Osteocyte (in vitro differentiated cells): ENCODE measurements around the gene OR51Q1. TPM values are rescaled to one million over a fixed set of nuclear protein-coding genes. Genes with fewer than 3 reads are reported as not detected.

Source experiments
- DNase-seq: peaks from one replicate; pipeline ENCODE4 v3.0.0; 2021; ENCODE audit warnings: mixed read lengths; ENCODE audit not compliant: unreplicated experiment; ENCODE audit errors: extremely low spot score
- H3K27ac Mint-ChIP-seq: one replicate; pipeline ENCODE4 v1.8.0; 2021; ENCODE audit warnings: mild to moderate bottlenecking, mixed read lengths; ENCODE audit not compliant: unreplicated experiment
- H3K27me3 Mint-ChIP-seq: one replicate; pipeline ENCODE4 v1.8.0; 2021; ENCODE audit warnings: mixed read lengths; ENCODE audit not compliant: unreplicated experiment
- H3K36me3 Mint-ChIP-seq: one replicate; pipeline ENCODE4 v1.8.0; 2021; ENCODE audit warnings: mixed read lengths; ENCODE audit not compliant: unreplicated experiment
- H3K4me1 Mint-ChIP-seq: one replicate; pipeline ENCODE4 v1.8.0; 2021; ENCODE audit warnings: mixed read lengths; ENCODE audit not compliant: unreplicated experiment
- H3K4me3 Mint-ChIP-seq: one replicate; pipeline ENCODE4 v1.8.0; 2021; ENCODE audit warnings: mild to moderate bottlenecking, moderate library complexity, mixed read lengths; ENCODE audit not compliant: unreplicated experiment
- H3K9me3 Mint-ChIP-seq: one replicate; pipeline ENCODE4 v1.8.0; 2021; ENCODE audit warnings: mixed read lengths; ENCODE audit not compliant: unreplicated experiment
- long read RNA-seq: library from polyadenylated mRNA; unstranded; transcript quantifications from one replicate; pipeline ENCODE4 v2.0.0, GENCODE V29; 2021
- total RNA-seq: library from RNA; stranded (reverse); gene quantifications from 2 replicates; pipeline ENCODE4 v1.2.1, GENCODE V29; 2021
- TF ChIP-seq, protein P1 (sequence below): fragments of 200-600 bp; sonication (generic); IDR thresholded peaks from 2 replicates; pipeline ENCODE4 v1.5.0; 2021; ENCODE audit warnings: antibody characterized with exemption, mild to moderate bottlenecking, moderate library complexity

Gene OR51Q1, protein sequence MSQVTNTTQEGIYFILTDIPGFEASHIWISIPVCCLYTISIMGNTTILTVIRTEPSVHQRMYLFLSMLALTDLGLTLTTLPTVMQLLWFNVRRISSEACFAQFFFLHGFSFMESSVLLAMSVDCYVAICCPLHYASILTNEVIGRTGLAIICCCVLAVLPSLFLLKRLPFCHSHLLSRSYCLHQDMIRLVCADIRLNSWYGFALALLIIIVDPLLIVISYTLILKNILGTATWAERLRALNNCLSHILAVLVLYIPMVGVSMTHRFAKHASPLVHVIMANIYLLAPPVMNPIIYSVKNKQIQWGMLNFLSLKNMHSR
- not detected in 2 replicates for total RNA-seq
- long read RNA-seq, result 0 reads

- no peaks in the 10 kb centered on the region for H3K27me3 Mint-ChIP-seq
- TF ChIP-seq, protein P1, sequence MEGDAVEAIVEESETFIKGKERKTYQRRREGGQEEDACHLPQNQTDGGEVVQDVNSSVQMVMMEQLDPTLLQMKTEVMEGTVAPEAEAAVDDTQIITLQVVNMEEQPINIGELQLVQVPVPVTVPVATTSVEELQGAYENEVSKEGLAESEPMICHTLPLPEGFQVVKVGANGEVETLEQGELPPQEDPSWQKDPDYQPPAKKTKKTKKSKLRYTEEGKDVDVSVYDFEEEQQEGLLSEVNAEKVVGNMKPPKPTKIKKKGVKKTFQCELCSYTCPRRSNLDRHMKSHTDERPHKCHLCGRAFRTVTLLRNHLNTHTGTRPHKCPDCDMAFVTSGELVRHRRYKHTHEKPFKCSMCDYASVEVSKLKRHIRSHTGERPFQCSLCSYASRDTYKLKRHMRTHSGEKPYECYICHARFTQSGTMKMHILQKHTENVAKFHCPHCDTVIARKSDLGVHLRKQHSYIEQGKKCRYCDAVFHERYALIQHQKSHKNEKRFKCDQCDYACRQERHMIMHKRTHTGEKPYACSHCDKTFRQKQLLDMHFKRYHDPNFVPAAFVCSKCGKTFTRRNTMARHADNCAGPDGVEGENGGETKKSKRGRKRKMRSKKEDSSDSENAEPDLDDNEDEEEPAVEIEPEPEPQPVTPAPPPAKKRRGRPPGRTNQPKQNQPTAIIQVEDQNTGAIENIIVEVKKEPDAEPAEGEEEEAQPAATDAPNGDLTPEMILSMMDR, result no peak
- no peaks in the 10 kb centered on the region for H3K36me3 Mint-ChIP-seq
These were observed at the start of gene OR51Q1 for GRCh38 chr11:5421811-5422210. OR51Q1 (plus strand) TSS chr11:5422111; CDS start chr11:5422201, 90 bp downstream.

DNA sequence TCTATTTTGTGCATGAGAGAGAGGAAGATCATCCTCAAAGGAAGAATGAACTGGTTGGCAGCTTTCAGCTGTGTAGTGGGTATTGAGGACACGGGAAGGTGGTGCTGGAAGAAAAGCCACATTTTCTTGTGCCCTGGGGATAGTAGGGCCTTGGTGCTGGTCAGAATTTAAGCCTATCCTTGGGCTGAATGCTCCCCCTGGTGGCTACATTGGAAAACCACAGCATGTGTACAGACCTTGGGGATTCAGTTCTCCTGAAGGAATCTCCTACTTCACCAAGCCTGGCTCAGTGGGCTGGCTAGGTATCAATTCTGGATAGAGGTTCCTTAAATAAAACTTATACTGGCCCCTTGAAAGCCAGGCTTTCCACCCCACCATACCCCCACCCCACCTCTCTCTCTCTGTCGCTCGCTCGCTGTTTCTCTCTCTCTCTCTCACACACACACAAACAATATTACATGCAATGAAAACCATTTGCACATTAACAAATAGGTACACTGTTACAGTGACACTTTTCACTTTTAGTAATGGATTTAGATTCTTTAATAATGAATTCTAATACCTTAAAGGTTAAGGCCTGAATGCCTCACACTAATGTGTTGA lies 41.1 kb upstream of the OR51Q1 start:
- H3K4me1 Mint-ChIP-seq, result no peaks in the 10 kb centered on the region
- no peak overlapping the region for H3K27ac Mint-ChIP-seq
- H3K4me3 Mint-ChIP-seq, result no peak overlapping the region
- no peak for DNase-seq
- H3K27me3 Mint-ChIP-seq, result peaks cover 17% of the 10 kb centered on the region
- H3K9me3 Mint-ChIP-seq, result no peaks in the 10 kb centered on the region
- H3K36me3 Mint-ChIP-seq, result no peaks in the 10 kb centered on the region
- TF ChIP-seq, protein P1, result peak; percentile 85

More at GRCh38 chr11:5421811-5422210, at the start of gene OR51Q1:
- no peak for DNase-seq
- Mint-ChIP-seq H3K9me3 (no peaks in the 10 kb centered on the region), H3K4me1 (no peaks in the 10 kb centered on the region), H3K4me3 (no peak within 1 kb of the TSS), H3K27ac (no peak within 1 kb of the TSS)

- TF ChIP-seq, protein P1, result no peak
- peaks cover 17% of the 10 kb centered on the region for H3K27me3 Mint-ChIP-seq
- no peaks in the 10 kb centered on the region for H3K9me3 Mint-ChIP-seq
- no peak within 1 kb of the TSS for H3K4me3 Mint-ChIP-seq
- no peak within 1 kb of the TSS for H3K27ac Mint-ChIP-seq
- no peaks in the 10 kb centered on the region for H3K4me1 Mint-ChIP-seq
- no peak for DNase-seq
- no peaks in the 10 kb centered on the region for H3K36me3 Mint-ChIP-seq
These were observed 38.3 kb upstream of the OR51Q1 start, which contains the start of gene OR51M1 for GRCh38 chr11:5383576-5383975. OR51M1 (plus strand) TSS chr11:5383812; CDS start chr11:5389399, 5,587 bp downstream.

- Mint-ChIP-seq H3K36me3 (no peaks in the 10 kb centered on the region), H3K4me1 (no peaks in the 10 kb centered on the region), H3K27ac (no peak overlapping the region), H3K9me3 (no peaks in the 10 kb centered on the region), H3K27me3 (peaks cover 17% of the 10 kb centered on the region), H3K4me3 (no peak overlapping the region)
- TF ChIP-seq, protein P1, result no peak
- no peak for DNase-seq
These were observed 37.6 kb upstream of the OR51Q1 start for GRCh38 chr11:5384335-5384734.

DNA sequence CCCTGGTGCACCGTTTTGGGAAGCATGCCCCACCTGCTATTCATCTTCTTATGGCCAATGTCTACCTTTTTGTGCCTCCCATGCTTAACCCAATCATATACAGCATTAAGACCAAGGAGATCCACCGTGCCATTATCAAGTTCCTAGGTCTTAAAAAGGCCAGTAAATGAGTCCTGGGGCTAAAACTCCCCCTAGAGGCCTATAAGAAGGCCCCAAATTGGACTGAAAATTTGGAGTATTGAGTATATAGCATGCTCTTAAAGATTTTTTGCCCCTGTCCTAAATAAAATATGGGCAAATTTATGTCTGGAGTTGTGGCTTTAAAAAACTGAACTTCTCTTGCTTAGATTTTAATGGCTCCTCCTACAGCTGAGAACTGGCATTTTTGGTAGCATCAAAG lies 31.7 kb upstream of the OR51Q1 start:
- H3K36me3 Mint-ChIP-seq, result no peaks in the 10 kb centered on the region
- H3K4me1 Mint-ChIP-seq, result no peaks in the 10 kb centered on the region

More for the DNA sequence above, 31.7 kb upstream of the OR51Q1 start:
- no peak overlapping the region for H3K27ac Mint-ChIP-seq
- DNase-seq, result no peak
- H3K4me3 Mint-ChIP-seq, result no peak overlapping the region
- H3K9me3 Mint-ChIP-seq, result no peaks in the 10 kb centered on the region
- peaks cover 14% of the 10 kb centered on the region for H3K27me3 Mint-ChIP-seq
- TF ChIP-seq, protein P1, result no peak
